Lower leg skin (tissue), 4 donors: ENCODE data around the gene TEX54. TPM values are rescaled to one million over a fixed set of nuclear protein-coding genes. Genes with fewer than 3 reads are reported as not detected.
"Not testable (repeated sequence)": the region's sequence is repeated elsewhere in the genome, so short reads cannot be mapped to it uniquely, and the experiment has no call there.

Experiments
- DNase-seq, 2 donors: peaks; one replicate each; pipeline ENCODE4 v3.0.0-alpha.2; 2019; ENCODE audit warnings: low spot score in 2 of 2
- H3K4me3 ChIP-seq: fragments of 200-600 bp; sonication (generic); 2 replicates; pipeline ENCODE4 v1.5.1; 2017; ENCODE audit warnings: mild to moderate bottlenecking, low read depth; ENCODE audit not compliant: poor library complexity, severe bottlenecking
- CTCF ChIP-seq, 3 donors: fragments of 450-650 bp; IDR thresholded peaks; one replicate each; pipeline ENCODE4 v1.5.1; 2016; ENCODE audit warnings: antibody characterized with exemption in 3 of 3, mild to moderate bottlenecking in 3 of 3, moderate library complexity in 2 of 3
- POLR2A ChIP-seq, 2 donors: fragments of 450-650 bp; IDR thresholded peaks; one replicate each; pipeline ENCODE4 v1.6.1; 2016 to 2017; ENCODE audit warnings: antibody characterized with exemption in 2 of 2, mild to moderate bottlenecking in 1 of 2, moderate library complexity in 1 of 2
- WGBS, 2 donors: methylation state at CpG; one replicate each; pipeline ENCODE4 v1.1.5; 2018; 5-methylcytosine and 5-hydroxymethylcytosine counted together
- intact Hi-C: fragments of 100-400 bp; cut with DNase I; formaldehyde crosslinking; loops from one replicate; pipeline ENCODE4 v1.15.0; 2023; ENCODE audit warnings: low total_unique reads
- total RNA-seq, 4 donors: library from RNA; depleted of rRNA; stranded (reverse); fragments of >200 nt; gene quantifications; one replicate each; pipeline ENCODE4 v1.1.0, GENCODE V29; 2016

TEX54 gene
- total RNA-seq, 4 donors from 2014 or later, result not detected

GRCh38 chr11:62846177-62846576 lies 13.5 kb upstream of the TEX54 start:
- TF ChIP-seq CTCF (IDR thresholded peaks at IDR 0.05) (no peak), POLR2A (IDR thresholded peaks at IDR 0.05) (no peak)
- WGBS, 2 donors, result 85 to 87% methylated on average over 3 of the region's 3 CpGs
- intact Hi-C loops, result loop anchor here (10.0 kb wide), 1 partner anchor 1691 kb away; no protein-coding TSS in a partner anchor

GRCh38 chr11:62844154-62844553 lies 11.5 kb upstream of the TEX54 start:
- no peak overlapping the region for H3K4me3 ChIP-seq
- no peak for DNase-seq
- 99% methylated on average over 3 of the region's 3 CpGs for WGBS, 2 donors
- intact Hi-C loops, result loop anchor here (10.0 kb wide), 1 partner anchor 1689 kb away; no protein-coding TSS in a partner anchor
- TF ChIP-seq CTCF (IDR thresholded peaks at IDR 0.05), result no peak
- TF ChIP-seq POLR2A (IDR thresholded peaks at IDR 0.05), result no peak

More at GRCh38 chr11:62846177-62846576, 13.5 kb upstream of the TEX54 start:
- no peak for DNase-seq
- no peak overlapping the region for H3K4me3 ChIP-seq

- DNase-seq, result no peak
- H3K4me3 ChIP-seq, result no peak overlapping the region
- TF ChIP-seq POLR2A (IDR thresholded peaks at IDR 0.05), result no peak
- TF ChIP-seq CTCF (IDR thresholded peaks at IDR 0.05), result no peak
- 95 to 97% methylated on average over 3 of the region's 3 CpGs for WGBS, 2 donors
- intact Hi-C loops, result loop anchor here (10.0 kb wide), 1 partner anchor 1689 kb away; no protein-coding TSS in a partner anchor
Observed at GRCh38 chr11:62843466-62843865, 10.8 kb upstream of the TEX54 start.

GRCh38 chr11:62842891-62843290 lies 10.2 kb upstream of the TEX54 start:
- 82 to 84% methylated on average over 9 of the region's 9 CpGs for WGBS, 2 donors
- DNase-seq, H3K4me3 ChIP-seq: not testable (repeated sequence)
- intact Hi-C loops, result loop anchor here (10.0 kb wide), 1 partner anchor 1688 kb away; no protein-coding TSS in a partner anchor

- 5 to 6% methylated on average over 29 to 30 of the region's 30 CpGs for WGBS, 2 donors
- intact Hi-C loops, result loop anchor here (10.0 kb wide), 1 partner anchor 1687 kb away; no protein-coding TSS in a partner anchor
- peak; percentile 32 to 91 for DNase-seq
- H3K4me3 ChIP-seq, result peak overlapping the region; percentile 24
- TF ChIP-seq POLR2A (IDR thresholded peaks at IDR 0.05) (no peak), CTCF (IDR thresholded peaks at IDR 0.05) (no peak)
Observed at GRCh38 chr11:62842171-62842741, 9.6 kb upstream of the TEX54 start.

- intact Hi-C loops, result loop anchor here (10.0 kb wide), 1 partner anchor 1687 kb away; no protein-coding TSS in a partner anchor
- TF ChIP-seq CTCF (IDR thresholded peaks at IDR 0.05), result no peak
- peak in 1 of 2 donors; percentile 99 for TF ChIP-seq POLR2A (IDR thresholded peaks at IDR 0.05)
- DNase-seq, result peak; percentile 92 to 96
- peak overlapping the region; percentile 24 for H3K4me3 ChIP-seq
- 0% methylated on average over 33 of the region's 33 CpGs for WGBS, 2 donors
Observed at GRCh38 chr11:62841361-62842170, 8.9 kb upstream of the TEX54 start.

- WGBS, 2 donors, result 0 to 1% methylated on average over 41 of the region's 41 CpGs
- DNase-seq, result peak; percentile 78 to 97
- not testable (repeated sequence) for H3K4me3 ChIP-seq
- intact Hi-C loops, result loop anchor here (10.0 kb wide), 1 partner anchor 1686 kb away; no protein-coding TSS in a partner anchor
Observed at GRCh38 chr11:62840721-62841360, 8.2 kb upstream of the TEX54 start.
